Muscle layer of duodenum (tissue), 2 donors: Measurements from ENCODE around the gene INTS6L.

ENCODE experiments used
- H3K27ac ChIP-seq: one replicate; pipeline ENCODE4 v1.7.0; 2013; ENCODE audit warnings: mild to moderate bottlenecking, low read length
- H3K27me3 ChIP-seq: one replicate; pipeline ENCODE4 v1.7.0; 2013; ENCODE audit warnings: low read depth, mild to moderate bottlenecking, control low read depth, low read length
- H3K36me3 ChIP-seq, 2 donors: one replicate each; pipeline ENCODE4 v1.7.0; 2013; ENCODE audit warnings: low read length in 2 of 2, control low read depth in 1 of 2, mild to moderate bottlenecking in 1 of 2; ENCODE audit not compliant: insufficient read depth in 2 of 2, control insufficient read depth in 1 of 2
- H3K4me1 ChIP-seq, 2 donors: one replicate each; pipeline ENCODE4 v1.7.0; 2013; ENCODE audit warnings: low read length in 2 of 2, mild to moderate bottlenecking in 2 of 2, control low read depth in 1 of 2, moderate library complexity in 1 of 2; ENCODE audit not compliant: insufficient read depth in 2 of 2, control insufficient read depth in 1 of 2
- H3K4me3 ChIP-seq, 2 donors: one replicate each; pipeline ENCODE4 v1.7.0; 2013; ENCODE audit warnings: low read length in 2 of 2, low read depth in 1 of 2, mild to moderate bottlenecking in 1 of 2
- H3K9me3 ChIP-seq, 2 donors: one replicate each; pipeline ENCODE4 v1.7.0; 2013; ENCODE audit warnings: low read length in 2 of 2, control low read depth in 1 of 2, mild to moderate bottlenecking in 1 of 2; ENCODE audit not compliant: control insufficient read depth in 1 of 2
- donor health status: healthy.

Gene INTS6L

GRCh38 chrX:135528756-135529155, 8.3 kb downstream of the INTS6L start:
- Histone ChIP-seq H3K36me3 (no peaks in the 10 kb centered on the region), H3K4me3 (no peak overlapping the region), H3K4me1 (no peaks in the 10 kb centered on the region), H3K9me3 (no peaks in the 10 kb centered on the region), H3K27ac (no peak overlapping the region), H3K27me3 (no peaks in the 10 kb centered on the region)

DNA sequence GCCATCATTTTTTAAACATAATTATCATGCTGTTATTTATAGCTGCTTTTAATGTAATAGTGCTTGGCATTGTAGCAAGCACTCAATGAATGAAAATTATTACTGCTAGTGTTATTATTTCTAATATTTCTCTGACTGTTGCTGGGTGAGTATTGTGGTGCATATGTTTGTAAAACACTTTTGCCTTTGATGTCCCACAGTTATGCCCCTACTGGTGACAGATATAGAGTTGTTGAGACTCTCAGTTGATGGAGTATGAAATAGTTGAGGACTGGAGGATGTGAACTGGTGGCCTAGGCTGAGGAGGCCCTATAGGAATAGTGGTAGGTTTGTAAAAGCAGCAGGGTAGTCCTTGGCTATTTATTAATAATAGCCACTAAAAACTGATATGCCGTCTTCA, 9.6 kb downstream of the INTS6L start:
- H3K27ac ChIP-seq: no peak overlapping the region
- H3K27me3 ChIP-seq: no peaks in the 10 kb centered on the region
- no peaks in the 10 kb centered on the region for H3K4me1 ChIP-seq
- H3K36me3 ChIP-seq: no peaks in the 10 kb centered on the region
- H3K4me3 ChIP-seq: no peak overlapping the region
- H3K9me3 ChIP-seq: no peaks in the 10 kb centered on the region

GRCh38 chrX:135531813-135532212, 11.4 kb downstream of the INTS6L start:
- H3K27ac ChIP-seq: no peak overlapping the region
- no peaks in the 10 kb centered on the region for H3K4me1 ChIP-seq
- no peaks in the 10 kb centered on the region for H3K27me3 ChIP-seq
- no peak overlapping the region for H3K4me3 ChIP-seq
- H3K9me3 ChIP-seq: no peaks in the 10 kb centered on the region
- no peaks in the 10 kb centered on the region for H3K36me3 ChIP-seq

GRCh38 chrX:135535077-135535940, 14.8 kb downstream of the INTS6L start:
- no peaks in the 10 kb centered on the region for H3K27me3 ChIP-seq
- no peaks in the 10 kb centered on the region for H3K9me3 ChIP-seq
- no peaks in the 10 kb centered on the region for H3K36me3 ChIP-seq
- no peaks in the 10 kb centered on the region for H3K4me1 ChIP-seq
- no peak overlapping the region for H3K27ac ChIP-seq
- H3K4me3 ChIP-seq: no peak overlapping the region

GRCh38 chrX:135536877-135537276, 16.4 kb downstream of the INTS6L start:
- Histone ChIP-seq H3K4me1 (no peaks in the 10 kb centered on the region), H3K9me3 (no peaks in the 10 kb centered on the region), H3K36me3 (no peaks in the 10 kb centered on the region), H3K27ac (no peak overlapping the region), H3K27me3 (no peaks in the 10 kb centered on the region), H3K4me3 (no peak overlapping the region)

GRCh38 chrX:135541351-135541750, 20.9 kb downstream of the INTS6L start:
- Histone ChIP-seq H3K36me3 (no peaks in the 10 kb centered on the region), H3K27ac (no peak overlapping the region), H3K9me3 (no peaks in the 10 kb centered on the region), H3K27me3 (no peaks in the 10 kb centered on the region), H3K4me3 (no peak overlapping the region), H3K4me1 (peaks cover 0 to 2% of the 10 kb centered on the region in 2 donors)

GRCh38 chrX:135543172-135543571, 22.7 kb downstream of the INTS6L start:
- no peaks in the 10 kb centered on the region for H3K36me3 ChIP-seq
- no peaks in the 10 kb centered on the region for H3K9me3 ChIP-seq
- H3K27ac ChIP-seq: no peak overlapping the region
- H3K4me3 ChIP-seq: no peak overlapping the region
- H3K4me1 ChIP-seq: peaks cover 0 to 2% of the 10 kb centered on the region in 2 donors
- no peaks in the 10 kb centered on the region for H3K27me3 ChIP-seq

GRCh38 chrX:135543924-135544323, 23.5 kb downstream of the INTS6L start:
- H3K4me1 ChIP-seq: peaks cover 0 to 2% of the 10 kb centered on the region in 2 donors
- no peaks in the 10 kb centered on the region for H3K9me3 ChIP-seq
- no peaks in the 10 kb centered on the region for H3K36me3 ChIP-seq
- no peak overlapping the region for H3K27ac ChIP-seq
- H3K27me3 ChIP-seq: no peaks in the 10 kb centered on the region
- H3K4me3 ChIP-seq: no peak overlapping the region

- H3K4me1 ChIP-seq: peaks cover 0 to 2% of the 10 kb centered on the region in 2 donors
- no peaks in the 10 kb centered on the region for H3K36me3 ChIP-seq
- no peak overlapping the region for H3K27ac ChIP-seq
- H3K9me3 ChIP-seq: no peaks in the 10 kb centered on the region
- H3K4me3 ChIP-seq: no peak overlapping the region
- H3K27me3 ChIP-seq: no peaks in the 10 kb centered on the region
These were observed 24.0 kb downstream of the INTS6L start for GRCh38 chrX:135544338-135544948.

GRCh38 chrX:135547767-135548166, 27.3 kb downstream of the INTS6L start:
- Histone ChIP-seq H3K36me3 (peaks cover 0 to 7% of the 10 kb centered on the region in 2 donors), H3K4me3 (no peak overlapping the region), H3K4me1 (peaks cover 0 to 2% of the 10 kb centered on the region in 2 donors), H3K27me3 (no peaks in the 10 kb centered on the region), H3K27ac (no peak overlapping the region), H3K9me3 (no peaks in the 10 kb centered on the region)

DNA sequence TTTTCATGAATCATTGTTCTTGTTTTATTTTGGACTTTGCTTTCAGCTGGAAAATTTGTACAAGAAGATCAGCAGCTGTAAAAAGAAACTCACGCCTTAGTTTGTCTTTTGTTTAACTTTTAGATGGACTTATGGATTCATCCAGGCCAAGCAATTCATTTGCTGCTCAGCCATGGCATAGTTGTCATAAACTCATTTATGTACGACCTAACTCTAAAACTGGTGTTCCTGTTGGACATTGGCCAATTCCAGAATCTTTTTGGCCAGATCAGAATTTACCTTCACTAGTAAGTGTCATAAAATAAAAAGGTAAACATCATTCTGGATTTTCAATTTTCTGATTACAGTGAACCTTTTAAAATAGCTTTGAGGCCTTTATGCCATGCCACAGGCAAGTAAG, 29.1 kb downstream of the INTS6L start:
- Histone ChIP-seq H3K27ac (no peak overlapping the region), H3K4me3 (no peak overlapping the region), H3K27me3 (no peaks in the 10 kb centered on the region), H3K4me1 (peaks cover 0 to 1% of the 10 kb centered on the region in 2 donors), H3K9me3 (no peaks in the 10 kb centered on the region), H3K36me3 (peaks cover 0 to 7% of the 10 kb centered on the region in 2 donors)
